T-helper 2 cell treated with Interferon-gamma antibody and Interleukin-4, amounts not matched to agents 5 μg/mL and 100 μg/mL, for 36 hours (primary cell): Measurements from ENCODE around the gene KRTAP11-1.

Experiments used
- DNase-seq: peaks from one replicate; pipeline ENCODE4 v3.0.0; 2021; ENCODE audit warnings: low spot score
- H3K27ac Mint-ChIP-seq: one replicate; pipeline ENCODE4 v1.8.0; 2021; ENCODE audit warnings: mild to moderate bottlenecking, mixed read lengths
- H3K27me3 Mint-ChIP-seq: one replicate; pipeline ENCODE4 v1.8.0; 2021; ENCODE audit warnings: low read depth, mixed read lengths
- H3K36me3 Mint-ChIP-seq: one replicate; pipeline ENCODE4 v1.8.0; 2021; ENCODE audit warnings: low read depth, mixed read lengths
- H3K4me1 Mint-ChIP-seq: one replicate; pipeline ENCODE4 v1.8.0; 2021; ENCODE audit warnings: low read depth, mixed read lengths
- H3K4me3 Mint-ChIP-seq: one replicate; pipeline ENCODE4 v1.8.0; 2022; ENCODE audit warnings: mild to moderate bottlenecking, moderate library complexity, mixed read lengths
- H3K9me3 Mint-ChIP-seq: one replicate; pipeline ENCODE4 v1.8.0; 2021; ENCODE audit warnings: mixed read lengths

KRTAP11-1 gene

GRCh38 chr21:30881480-30881879 lies at the start of gene KRTAP11-1:
Gene KRTAP11-1, minus strand, starts transcription at chr21:30881580. Its CDS starts 56 bp downstream, at chr21:30881524.
- no peak for DNase-seq
- Mint-ChIP-seq H3K9me3 (no peaks in the 10 kb centered on the region), H3K27ac (no peak within 1 kb of the TSS), H3K4me3 (no peak within 1 kb of the TSS), H3K4me1 (no peaks in the 10 kb centered on the region), H3K36me3 (no peaks in the 10 kb centered on the region), H3K27me3 (peaks cover 2% of the 10 kb centered on the region)

GRCh38 chr21:30924146-30924700 lies 42.8 kb upstream of the KRTAP11-1 start:
- Mint-ChIP-seq H3K4me3 (no peak overlapping the region), H3K27me3 (peaks cover 18% of the 10 kb centered on the region), H3K27ac (no peak overlapping the region), H3K4me1 (no peaks in the 10 kb centered on the region), H3K9me3 (peaks cover 8% of the 10 kb centered on the region), H3K36me3 (no peaks in the 10 kb centered on the region)
- no peak for DNase-seq

GRCh38 chr21:30921129-30921528 lies 39.7 kb upstream of the KRTAP11-1 start:
- Mint-ChIP-seq H3K27me3 (peaks cover 7% of the 10 kb centered on the region), H3K4me3 (no peak overlapping the region), H3K9me3 (peaks cover under 1% of the 10 kb centered on the region), H3K4me1 (no peaks in the 10 kb centered on the region), H3K27ac (no peak overlapping the region), H3K36me3 (no peaks in the 10 kb centered on the region)
- no peak for DNase-seq

GRCh38 chr21:30917557-30917956 lies 36.2 kb upstream of the KRTAP11-1 start:
- Mint-ChIP-seq H3K9me3 (no peaks in the 10 kb centered on the region), H3K27me3 (peaks cover 12% of the 10 kb centered on the region), H3K4me3 (no peak overlapping the region), H3K27ac (no peak overlapping the region), H3K36me3 (no peaks in the 10 kb centered on the region), H3K4me1 (no peaks in the 10 kb centered on the region)
- DNase-seq, result no peak

GRCh38 chr21:30900881-30901280 lies 19.5 kb upstream of the KRTAP11-1 start:
- Mint-ChIP-seq H3K4me1 (no peaks in the 10 kb centered on the region), H3K9me3 (no peaks in the 10 kb centered on the region), H3K36me3 (no peaks in the 10 kb centered on the region), H3K27ac (no peak overlapping the region), H3K4me3 (no peak overlapping the region), H3K27me3 (peaks cover 28% of the 10 kb centered on the region)
- no peak for DNase-seq

- no peak overlapping the region for H3K4me3 Mint-ChIP-seq
- DNase-seq, result no peak
- no peak overlapping the region for H3K27ac Mint-ChIP-seq
- H3K9me3 Mint-ChIP-seq, result no peaks in the 10 kb centered on the region
- H3K27me3 Mint-ChIP-seq, result peaks cover under 1% of the 10 kb centered on the region
- no peaks in the 10 kb centered on the region for H3K4me1 Mint-ChIP-seq
- H3K36me3 Mint-ChIP-seq, result no peaks in the 10 kb centered on the region
These were observed 1.7 kb upstream of the KRTAP11-1 start for GRCh38 chr21:30882866-30883597.

- Mint-ChIP-seq H3K36me3 (no peaks in the 10 kb centered on the region), H3K27me3 (peaks cover 2% of the 10 kb centered on the region), H3K4me1 (no peaks in the 10 kb centered on the region), H3K4me3 (no peak overlapping the region), H3K27ac (no peak overlapping the region), H3K9me3 (no peaks in the 10 kb centered on the region)
- no peak for DNase-seq
These were observed 466 bp downstream of the KRTAP11-1 start for GRCh38 chr21:30880914-30881313.

GRCh38 chr21:30874526-30874925 lies 6.9 kb downstream of the KRTAP11-1 start:
- no peak for DNase-seq
- H3K27ac Mint-ChIP-seq, result no peak overlapping the region
- no peak overlapping the region for H3K4me3 Mint-ChIP-seq
- H3K4me1 Mint-ChIP-seq, result no peaks in the 10 kb centered on the region
- H3K9me3 Mint-ChIP-seq, result no peaks in the 10 kb centered on the region
- H3K27me3 Mint-ChIP-seq, result peaks cover 2% of the 10 kb centered on the region
- no peaks in the 10 kb centered on the region for H3K36me3 Mint-ChIP-seq

GRCh38 chr21:30847627-30848500 lies 33.5 kb downstream of the KRTAP11-1 start:
- no peak overlapping the region for H3K27ac Mint-ChIP-seq
- no peak overlapping the region for H3K4me3 Mint-ChIP-seq

GRCh38 chr21:30842990-30843389 lies 38.4 kb downstream of the KRTAP11-1 start:
- Mint-ChIP-seq H3K4me3 (no peak overlapping the region), H3K36me3 (no peaks in the 10 kb centered on the region), H3K27ac (no peak overlapping the region), H3K27me3 (peaks cover 9% of the 10 kb centered on the region), H3K4me1 (peaks cover 6% of the 10 kb centered on the region), H3K9me3 (peaks cover 4% of the 10 kb centered on the region)
- DNase-seq, result no peak

More at GRCh38 chr21:30847627-30848500, 33.5 kb downstream of the KRTAP11-1 start:
- DNase-seq, result no peak
- H3K4me1 Mint-ChIP-seq, result no peaks in the 10 kb centered on the region
- H3K36me3 Mint-ChIP-seq, result no peaks in the 10 kb centered on the region
- peaks cover 8% of the 10 kb centered on the region for H3K27me3 Mint-ChIP-seq
- H3K9me3 Mint-ChIP-seq, result no peaks in the 10 kb centered on the region

GRCh38 chr21:30839304-30839703 lies 42.1 kb downstream of the KRTAP11-1 start:
- no peak overlapping the region for H3K4me3 Mint-ChIP-seq
- H3K27me3 Mint-ChIP-seq, result peaks cover 12% of the 10 kb centered on the region
- no peak overlapping the region for H3K27ac Mint-ChIP-seq
- peaks cover 6% of the 10 kb centered on the region for H3K4me1 Mint-ChIP-seq
- peaks cover 4% of the 10 kb centered on the region for H3K9me3 Mint-ChIP-seq
- no peaks in the 10 kb centered on the region for H3K36me3 Mint-ChIP-seq
- DNase-seq, result peak; percentile 31

- Mint-ChIP-seq H3K4me1 (peaks cover 6% of the 10 kb centered on the region), H3K4me3 (no peak overlapping the region), H3K9me3 (peaks cover 4% of the 10 kb centered on the region), H3K27me3 (peaks cover 12% of the 10 kb centered on the region), H3K36me3 (no peaks in the 10 kb centered on the region), H3K27ac (no peak overlapping the region)
- no peak for DNase-seq
These were observed 42.8 kb downstream of the KRTAP11-1 start for GRCh38 chr21:30838536-30838935.

- Mint-ChIP-seq H3K27ac (no peak overlapping the region), H3K27me3 (peaks cover 8% of the 10 kb centered on the region), H3K4me3 (no peak overlapping the region), H3K36me3 (no peaks in the 10 kb centered on the region), H3K4me1 (peaks cover 2% of the 10 kb centered on the region), H3K9me3 (peaks cover 15% of the 10 kb centered on the region)
- DNase-seq, result no peak
These were observed 50.1 kb downstream of the KRTAP11-1 start for GRCh38 chr21:30831194-30831765.
